K562 (cell line): ENCODE data around the gene SLC25A1. TPM values are rescaled to one million over a fixed set of nuclear protein-coding genes. Genes with fewer than 3 reads are reported as not detected.

Experiments used
- BMI1 ChIP-seq: fragments of 150-350 bp; IDR thresholded peaks from 2 replicates; pipeline ENCODE4 v1.6.1; 2014; ENCODE audit warnings: low read length
- CBX5 ChIP-seq: IDR thresholded peaks from 2 replicates; pipeline ENCODE4 v1.6.1; 2014; ENCODE audit warnings: low read depth, borderline replicate concordance
- EZH2 ChIP-seq: IDR thresholded peaks from 2 replicates; pipeline ENCODE4 v1.6.1; 2012; ENCODE audit warnings: low read depth, mild to moderate bottlenecking, inconsistent platforms, low read length, borderline replicate concordance
- SP2 ChIP-seq: IDR thresholded peaks from 2 replicates; pipeline ENCODE4 v1.6.1; 2011; ENCODE audit warnings: mild to moderate bottlenecking, low read depth, low read length, moderate library complexity; ENCODE audit not compliant: poor library complexity, severe bottlenecking; ENCODE audit errors: extremely low read depth
- ZBTB40 ChIP-seq, 2 experiments: fragments of 450-650 bp in 1 of 2; sonication (generic) in 1 of 2; formaldehyde crosslinking in 1 of 2; IDR thresholded peaks; 2 replicates each; pipeline versions ENCODE4 v1.7.1 to v1.9.0; 2016 to 2022; ENCODE audit warnings: inconsistent platforms in 1 of 2, mild to moderate bottlenecking in 1 of 2, missing genetic modification reagents in 1 of 2
- ZNF263 ChIP-seq: sonication (generic); formaldehyde crosslinking; IDR thresholded peaks from 2 replicates; pipeline ENCODE4 v1.8.0; 2022; ENCODE audit warnings: mild to moderate bottlenecking, missing genetic modification reagents, borderline replicate concordance
- ZNF282 ChIP-seq: sonication (generic); formaldehyde crosslinking; IDR thresholded peaks from 2 replicates; pipeline ENCODE4 v1.8.1; 2023; ENCODE audit warnings: missing genetic modification reagents
- ZNF431 ChIP-seq: sonication (generic); formaldehyde crosslinking; IDR thresholded peaks from 2 replicates; pipeline ENCODE4 v1.8.0; 2022; ENCODE audit warnings: mild to moderate bottlenecking, missing genetic modification reagents
- polyA plus RNA-seq, 8 experiments: library from polyadenylated mRNA; depleted of rRNA in 4 of 8; stranded (reverse) in 5 of 8; unstranded in 3 of 8; fragments of >200 nt; fragmentation: Nextera tagmentation in 2 of 8; fragmentation: Illumina TruSeq in 1 of 8; extraction: Ambion mirVana in 2 of 8; extraction: Trizol in 1 of 8; gene quantifications; 2 replicates each; pipeline versions ENCODE4 v1.2.1 to v1.2.3, GENCODE V29; 2011 to 2014; ENCODE audit warnings: inconsistent platforms in 1 of 8, missing spikeins in 1 of 8
- total RNA-seq, 7 experiments: library from RNA; depleted of rRNA in 6 of 7; stranded (reverse); fragments of >200 nt in 6 of 7; fragmentation: Illumina TruSeq in 2 of 7; extraction: Trizol in 2 of 7; gene quantifications; 2 replicates each; pipeline versions ENCODE4 v1.2.1 to v1.2.3, GENCODE V29; 2011 to 2021; ENCODE audit warnings: low replicate concordance in 1 of 7

Gene SLC25A1
- total and polyA plus RNA-seq, 9 of the 15 experiments (the other 6 are each of a cell fraction or from before 2014, with no cell fraction given), result 11.0 to 408 (median 110) TPM

GRCh38 chr22:19197997-19198865 is 19.7 kb upstream of the SLC25A1 start (continued):
- TF ChIP-seq SP2 (peak; percentile 10), EZH2 (peak; percentile 79; the same call in 1 of the 2 replicates), ZNF431 (CRISPR knock-in tag) (0 out of 2 replicates have a peak, but pooled peaks have one; percentile 55), ZBTB40 (IDR thresholded peaks at IDR 0.05) (no peak), ZBTB40 (CRISPR knock-in tag; IDR thresholded peaks at IDR 0.05) (0 out of 2 replicates have a peak, but pooled peaks have one; percentile 7), CBX5 (no peak), ZNF263 (CRISPR knock-in tag) (0 out of 2 replicates have a peak, but pooled peaks have one; percentile 21), BMI1 (no peak), ZNF282 (peak; percentile 56; the same call in 1 of the 2 replicates)
- TF ChIP-seq, all 486 proteins: peak for 11
